H1 (cell line): ENCODE results near the gene CDK5R1. TPM values are rescaled to one million over a fixed set of nuclear protein-coding genes. Genes with fewer than 3 reads are reported as not detected.
A peak's percentile ranks its signal among the peaks of the same experiment; 100 is the strongest.

Experiments used
- CTCF ChIA-PET: fragments of 300-600 bp; sonication (Branson Sonifier 250); formaldehyde crosslinking; loops from one replicate; lab custom pipeline; 2021; ENCODE audit not compliant: partially characterized antibody; lab: Charles Lee
- POLR2A ChIA-PET: fragments of 300-600 bp; sonication (Branson Sonifier 250); formaldehyde crosslinking; loops from one replicate; lab custom pipeline; 2021; ENCODE audit warnings: inconsistent platforms; ENCODE audit not compliant: partially characterized antibody; lab: Charles Lee
- DNase-seq, 2 experiments: peaks; one replicate each; pipeline versions ENCODE4 v3.0.0 to v3.0.0-alpha.2; 2010 to 2022; ENCODE audit warnings: low spot score in 2 of 2, low read depth in 1 of 2, mixed read lengths in 1 of 2
- FAIRE-seq: peaks from 2 replicates; lab custom pipeline; 2011; peaks lifted over from hg19 to GRCh38; lab: Jason Lieb, UNC
- H2AFZ ChIP-seq: 2 replicates; pipeline ENCODE4 v1.8.1; 2012; ENCODE audit warnings: low read length, inconsistent platforms
- H2AK5ac ChIP-seq: 2 replicates; pipeline ENCODE4 v1.6.1; 2013; ENCODE audit warnings: low read depth, low read length
- H2BK120ac ChIP-seq: replicated peaks from 2 replicates; pipeline ENCODE3; 2013; ENCODE audit warnings: low read depth, low read length, inconsistent platforms
- H2BK12ac ChIP-seq: 2 replicates; pipeline ENCODE4 v1.6.1; 2013; ENCODE audit warnings: low read depth, low read length
- H2BK15ac ChIP-seq: 2 replicates; pipeline ENCODE4 v1.6.1; 2013; ENCODE audit warnings: low read length
- H2BK20ac ChIP-seq: 2 replicates; pipeline ENCODE4 v1.6.1; 2013; ENCODE audit warnings: low read length
- H2BK5ac ChIP-seq: 2 replicates; pipeline ENCODE4 v1.6.1; 2013; ENCODE audit warnings: low read depth, low read length
- H3K14ac ChIP-seq: 2 replicates; pipeline ENCODE4 v1.6.1; 2013; ENCODE audit warnings: inconsistent platforms; ENCODE audit not compliant: insufficient read length
- H3K18ac ChIP-seq: 2 replicates; pipeline ENCODE4 v1.6.1; 2013; ENCODE audit warnings: low read length; ENCODE audit errors: extremely low read depth
- H3K23ac ChIP-seq: 2 replicates; pipeline ENCODE4 v1.6.1; 2013; ENCODE audit warnings: inconsistent platforms; ENCODE audit not compliant: insufficient read length
- H3K23me2 ChIP-seq: 2 replicates; pipeline ENCODE4 v1.6.1; 2013; ENCODE audit warnings: low read depth, low read length
- H3K27ac ChIP-seq: 2 replicates; pipeline ENCODE4 v1.6.1; 2011; ENCODE audit warnings: low read depth, low read length, inconsistent platforms
- H3K27me3 ChIP-seq, 4 experiments: replicated peaks in 1 of 4; 1 replicate in 1 of 4; 2 replicates in 3 of 4; pipeline versions ENCODE4 v1.6.1 to v1.8.1; 2011 to 2013; ENCODE audit warnings: low read length in 3 of 4, mild to moderate bottlenecking in 3 of 4, inconsistent platforms in 2 of 4, mixed read lengths in 2 of 4, moderate library complexity in 1 of 4; ENCODE audit not compliant: control insufficient read depth in 3 of 4, insufficient read depth in 3 of 4; ENCODE audit errors: extremely low read depth in 1 of 4
- H3K36me3 ChIP-seq, 4 experiments: 2 replicates each; pipeline versions ENCODE4 v1.6.1 to v1.8.1; 2011 to 2013; ENCODE audit warnings: mild to moderate bottlenecking in 4 of 4, low read length in 3 of 4, moderate library complexity in 2 of 4, control low read depth in 1 of 4, inconsistent platforms in 1 of 4; ENCODE audit not compliant: insufficient read depth in 4 of 4, control insufficient read depth in 2 of 4
- H3K4ac ChIP-seq: replicated peaks from 2 replicates; pipeline ENCODE3; 2013; ENCODE audit warnings: low read length, low read depth, mixed read lengths, inconsistent platforms; ENCODE audit not compliant: insufficient read length
- H3K4me1 ChIP-seq, 4 experiments: replicated peaks in 1 of 4; 1 replicate in 1 of 4; 2 replicates in 3 of 4; pipeline versions ENCODE4 v1.6.1 to v1.8.1; 2011 to 2013; ENCODE audit warnings: low read length in 3 of 4, inconsistent platforms in 2 of 4, mixed read lengths in 1 of 4; ENCODE audit not compliant: insufficient read depth in 4 of 4, control insufficient read depth in 3 of 4
- H3K4me2 ChIP-seq, 2 experiments: 2 replicates each; pipeline versions ENCODE4 v1.6.1 to v1.8.1; 2011 to 2013; ENCODE audit warnings: low read depth in 2 of 2, low read length in 2 of 2, control low read depth in 1 of 2, inconsistent platforms in 1 of 2, mild to moderate bottlenecking in 1 of 2; ENCODE audit not compliant: insufficient read depth in 1 of 2
- H3K4me3 ChIP-seq, 4 experiments: fragments of 200-600, 300-600 bp in 1 of 4; sonication (generic), shearing (Covaris generic), sonication (Bioruptor Twin) in 1 of 4; 2 replicates each; pipeline versions ENCODE4 v1.5.1 to v1.8.1; 2011 to 2016; ENCODE audit warnings: low read length in 4 of 4, low read depth in 3 of 4, control low read depth in 2 of 4, inconsistent platforms in 2 of 4, mild to moderate bottlenecking in 2 of 4, mixed read lengths in 1 of 4, moderate library complexity in 1 of 4; ENCODE audit not compliant: insufficient read depth in 2 of 4; ENCODE audit errors: extremely low read depth in 1 of 4
- H3K56ac ChIP-seq: replicated peaks from 2 replicates; pipeline ENCODE3; 2013; ENCODE audit warnings: low read depth, mild to moderate bottlenecking, mixed read lengths, low read length, inconsistent platforms; ENCODE audit not compliant: insufficient read length
- H3K79me1 ChIP-seq: 2 replicates; pipeline ENCODE4 v1.6.1; 2013; ENCODE audit warnings: low read depth, low read length, control low read depth
- H3K79me2 ChIP-seq, 2 experiments: 2 replicates each; pipeline versions ENCODE4 v1.6.1 to v1.8.1; 2012 to 2013; ENCODE audit warnings: low read length in 2 of 2, mild to moderate bottlenecking in 2 of 2, inconsistent platforms in 1 of 2; ENCODE audit not compliant: insufficient read depth in 2 of 2, control insufficient read depth in 1 of 2
- H3K9ac ChIP-seq, 4 experiments: replicated peaks in 1 of 4; 1 replicate in 1 of 4; 2 replicates in 3 of 4; pipeline versions ENCODE4 v1.6.1 to v1.8.1; 2011 to 2013; ENCODE audit warnings: low read depth in 3 of 4, low read length in 3 of 4, control low read depth in 2 of 4, mild to moderate bottlenecking in 2 of 4, moderate library complexity in 2 of 4, inconsistent platforms in 1 of 4; ENCODE audit errors: extremely low read depth in 1 of 4
- H3K9me3 ChIP-seq, 2 experiments: 2 replicates each; pipeline versions ENCODE4 v1.6.1 to v1.8.1; 2012 to 2013; ENCODE audit warnings: mild to moderate bottlenecking in 2 of 2, moderate library complexity in 2 of 2, control low read depth in 1 of 2, inconsistent platforms in 1 of 2, low read depth in 1 of 2, low read length in 1 of 2, mixed read lengths in 1 of 2; ENCODE audit not compliant: insufficient read depth in 2 of 2
- H4K20me1 ChIP-seq, 2 experiments: replicated peaks in 1 of 2; 2 replicates each; pipeline versions ENCODE3 to v1.8.1; 2011 to 2013; ENCODE audit warnings: inconsistent platforms in 2 of 2, low read length in 2 of 2, mild to moderate bottlenecking in 1 of 2; ENCODE audit not compliant: insufficient read depth in 2 of 2, control insufficient read depth in 1 of 2
- H4K5ac ChIP-seq: 2 replicates; pipeline ENCODE4 v1.6.1; 2013; ENCODE audit warnings: low read length, low read depth, mixed read lengths, inconsistent platforms; ENCODE audit not compliant: insufficient read length
- H4K8ac ChIP-seq: 2 replicates; pipeline ENCODE4 v1.8.0; 2013; ENCODE audit warnings: mild to moderate bottlenecking, moderate library complexity, low read length, inconsistent platforms; ENCODE audit not compliant: insufficient read depth; ENCODE audit errors: extremely low read depth
- H4K91ac ChIP-seq: replicated peaks from 2 replicates; pipeline ENCODE3; 2013; ENCODE audit warnings: low read length, mixed read lengths, inconsistent platforms; ENCODE audit not compliant: insufficient read length
- CHD1 ChIP-seq: IDR thresholded peaks from 2 replicates; pipeline ENCODE4 v1.6.1; 2012; ENCODE audit warnings: low read depth, low read length, improper control_type of control experiment
- HDAC2 ChIP-seq, 2 experiments: fragments of 300-600 bp in 1 of 2; sonication (generic) in 1 of 2; IDR thresholded peaks; 2 replicates each; pipeline ENCODE4 v1.6.1; 2011 to 2012; ENCODE audit warnings: low read depth in 2 of 2, low read length in 2 of 2, mild to moderate bottlenecking in 2 of 2, moderate library complexity in 2 of 2, borderline replicate concordance in 1 of 2, inconsistent platforms in 1 of 2
- PHF8 ChIP-seq: fragments of 200-600 bp; sonication (generic); conservative IDR thresholded peaks from 2 replicates; pipeline ENCODE4 v1.7.1; 2012; ENCODE audit warnings: low read depth, mild to moderate bottlenecking, inconsistent platforms, low read length, moderate library complexity
- POU5F1 ChIP-seq: IDR thresholded peaks from 2 replicates; pipeline ENCODE4 v1.6.1; 2011; ENCODE audit warnings: low read depth, mild to moderate bottlenecking, low read length, moderate library complexity
- RBBP5 ChIP-seq: IDR thresholded peaks from 2 replicates; pipeline ENCODE4 v1.7.1; 2012; ENCODE audit warnings: low read depth, mild to moderate bottlenecking, inconsistent platforms, low read length, moderate library complexity, borderline replicate concordance
- RNF2 ChIP-seq: fragments of 200-900, 300-1000 bp; sonication (generic); IDR thresholded peaks from 2 replicates; pipeline ENCODE4 v1.7.1; 2016; ENCODE audit warnings: borderline replicate concordance, low read depth, mild to moderate bottlenecking, antibody characterized with exemption, low read length; ENCODE audit not compliant: poor library complexity, severe bottlenecking; ENCODE audit errors: missing control alignments
- SUZ12 ChIP-seq: fragments of 200-600 bp; sonication (generic); IDR thresholded peaks from 2 replicates; pipeline ENCODE4 v1.6.1; 2012; ENCODE audit warnings: mild to moderate bottlenecking, inconsistent platforms, low read length, moderate library complexity, mixed read lengths
- TBP ChIP-seq: IDR thresholded peaks from 2 replicates; pipeline ENCODE4 v1.6.1; 2011; ENCODE audit warnings: low read depth, low read length, improper control_type of control experiment
- WGBS, 2 experiments: shearing (Covaris generic) in 1 of 2; methylation state at CpG; one replicate each; pipeline versions ENCODE4 v1.1.6 to v1.1.7; 2013 to 2015; ENCODE audit warnings: low lambda C conversion rate in 2 of 2, mixed read lengths in 2 of 2, inconsistent platforms in 1 of 2, low coverage in 1 of 2, missing lambda C conversion rate in 1 of 2; ENCODE audit not compliant: insufficient replicate concordance in 2 of 2, insufficient coverage in 1 of 2, insufficient read length in 1 of 2; ENCODE audit errors: extremely low coverage in 1 of 2, missing lambda C conversion rate in 1 of 2; 5-methylcytosine and 5-hydroxymethylcytosine counted together
- polyA plus RNA-seq, 7 experiments: library from polyadenylated mRNA; depleted of rRNA in 3 of 7; stranded (reverse) in 5 of 7; unstranded in 2 of 7; fragments of >200 nt in 5 of 7; fragments of 200-250 nt in 2 of 7; gene quantifications; 1 replicate in 5 of 7; 2 replicates in 1 of 7; 4 replicates in 1 of 7; pipeline versions ENCODE4 v1.2.1 to v1.2.3, GENCODE V29; 2011 to 2013; ENCODE audit warnings: missing spikeins in 2 of 7, mixed read lengths in 2 of 7
- total RNA-seq: library from RNA; stranded (reverse); fragmentation: NEBNext Ultra II Directional; extraction: Animal tissue kit (Norgen Biotek cat#: 25700); gene quantifications from 2 replicates; pipeline ENCODE4 v1.2.1, GENCODE V29; 2021
- TF ChIP-seq, protein P1 (sequence below): IDR thresholded peaks from 2 replicates; pipeline ENCODE4 v1.6.1; 2011; ENCODE audit warnings: low read length, improper control_type of control experiment
- TF ChIP-seq, protein P2 (sequence below): IDR thresholded peaks from 2 replicates; pipeline ENCODE4 v1.6.1; 2011; ENCODE audit warnings: low read depth, mild to moderate bottlenecking, low read length; ENCODE audit not compliant: insufficient read depth

The CDK5R1 gene
- total and polyA plus RNA-seq, 2 of the 8 experiments (the other 6 are each of a cell fraction or from before 2014, with no cell fraction given): 2.7 to 9.9 TPM

DNA sequence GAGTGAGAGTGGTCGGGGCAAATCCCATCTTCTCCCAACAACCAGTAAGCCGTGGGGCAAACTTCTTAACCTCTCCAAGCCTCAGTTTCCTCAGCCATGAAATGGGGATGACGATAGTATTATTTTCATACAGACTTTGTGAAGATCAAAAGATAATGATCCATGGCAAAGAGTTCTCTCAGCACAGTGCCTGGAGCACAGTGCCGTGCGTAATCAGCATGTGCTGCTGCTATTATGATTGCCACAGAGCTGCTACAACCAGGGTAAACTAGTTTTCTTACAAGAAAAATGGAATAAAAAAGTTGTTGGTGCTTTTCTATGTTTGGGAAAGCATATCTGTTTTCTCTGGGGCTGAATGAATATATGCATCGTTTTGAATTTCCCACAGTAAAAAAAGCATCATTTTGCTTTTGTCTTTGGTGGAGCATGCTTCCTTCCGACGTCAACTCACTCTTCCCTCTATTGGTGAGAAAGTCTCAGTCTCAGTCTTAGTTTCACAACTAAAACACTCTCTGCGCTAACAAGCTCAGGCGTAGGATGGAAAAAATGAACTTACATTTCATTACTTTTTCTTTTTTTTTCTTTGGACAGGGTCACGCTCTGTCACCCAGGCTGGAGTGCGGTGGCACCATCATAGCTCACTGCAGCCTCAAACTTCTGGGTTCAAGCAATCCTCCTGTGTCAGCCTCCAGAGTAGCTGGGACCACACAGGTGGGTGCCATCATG, 37.2 kb downstream of the CDK5R1 start:
- Histone ChIP-seq H3K79me2 (no peaks in the 10 kb centered on the region), H3K56ac (no peak overlapping the region), H4K91ac (no peak overlapping the region), H2BK15ac (no peak overlapping the region), H2BK20ac (no peak overlapping the region), H2BK120ac (no peak overlapping the region), H2BK5ac (no peak overlapping the region), H3K9me3 (no peaks in the 10 kb centered on the region), H3K23me2 (peaks cover 2% of the 10 kb centered on the region; the same call in 1 of the 2 replicates), H2AFZ (no peak overlapping the region), H3K4me1 (peaks cover 10 to 21% (median 14%) of the 10 kb centered on the region in 4 experiments), H4K5ac (no peak overlapping the region), H3K27ac (no peak overlapping the region), H3K79me1 (no peaks in the 10 kb centered on the region), H3K4ac (no peak overlapping the region), H3K23ac (no peak overlapping the region), H3K14ac (no peak overlapping the region), H3K4me3 (no peak overlapping the region), H3K9ac (no peak overlapping the region), H3K4me2 (0 out of 4 replicates have a peak overlapping the region, but pooled peaks of 1 of the 2 experiments have one; percentile 16), H4K8ac (no peak overlapping the region), H3K36me3 (no peaks in the 10 kb centered on the region), H4K20me1 (no peaks in the 10 kb centered on the region), H2BK12ac (no peak overlapping the region), H2AK5ac (no peak overlapping the region), H3K27me3 (no peaks in the 10 kb centered on the region), H3K18ac (no peak overlapping the region)
- WGBS, 2 experiments: 82% methylated on average over 10 of the region's 12 CpGs; no CpG with 5 or more reads in 1 of the 2 experiments
- POLR2A ChIA-PET: no interaction called here
- FAIRE-seq (no peak), DNase-seq (no peak)
- CTCF ChIA-PET: no interaction called here
- TF ChIP-seq RNF2: no peak
- no peak for TF ChIP-seq CHD1
- no peak for TF ChIP-seq TBP
- TF ChIP-seq SUZ12: no peak
- TF ChIP-seq PHF8: no peak
- TF ChIP-seq, protein P1, sequence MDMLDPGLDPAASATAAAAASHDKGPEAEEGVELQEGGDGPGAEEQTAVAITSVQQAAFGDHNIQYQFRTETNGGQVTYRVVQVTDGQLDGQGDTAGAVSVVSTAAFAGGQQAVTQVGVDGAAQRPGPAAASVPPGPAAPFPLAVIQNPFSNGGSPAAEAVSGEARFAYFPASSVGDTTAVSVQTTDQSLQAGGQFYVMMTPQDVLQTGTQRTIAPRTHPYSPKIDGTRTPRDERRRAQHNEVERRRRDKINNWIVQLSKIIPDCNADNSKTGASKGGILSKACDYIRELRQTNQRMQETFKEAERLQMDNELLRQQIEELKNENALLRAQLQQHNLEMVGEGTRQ: no peak
- no peak for TF ChIP-seq RBBP5
- no peak for TF ChIP-seq HDAC2 (IDR thresholded peaks at IDR 0.05; ENCODE audit: borderline replicate concordance in 1 of 2, low read depth in 2 of 2, low read length in 2 of 2)
- TF ChIP-seq, protein P2, sequence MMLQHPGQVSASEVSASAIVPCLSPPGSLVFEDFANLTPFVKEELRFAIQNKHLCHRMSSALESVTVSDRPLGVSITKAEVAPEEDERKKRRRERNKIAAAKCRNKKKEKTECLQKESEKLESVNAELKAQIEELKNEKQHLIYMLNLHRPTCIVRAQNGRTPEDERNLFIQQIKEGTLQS: no peak
- no peak for TF ChIP-seq POU5F1
